Measurements from ENCODE around the gene THEMIS2.

DNA sequence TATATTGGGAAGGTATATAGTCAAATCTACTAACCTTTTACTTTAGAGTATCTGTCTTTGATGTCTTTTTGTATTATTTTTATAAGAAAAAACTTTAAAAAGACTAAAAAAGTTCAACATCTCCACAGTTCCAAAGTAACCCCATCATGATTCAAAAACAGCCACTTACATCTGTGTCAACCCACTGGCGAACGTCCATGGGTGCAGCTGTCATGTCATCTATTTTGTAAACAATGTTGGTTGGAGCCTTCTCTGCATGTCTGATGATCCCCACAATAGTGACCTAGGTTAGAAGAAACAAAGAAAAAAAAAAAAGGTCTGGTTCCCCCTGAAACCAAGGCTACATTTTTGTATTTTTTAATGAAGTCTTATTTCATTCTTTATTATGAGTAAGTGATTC is 34.4 kb downstream of the THEMIS2 start:
- no peak for TF ChIP-seq REST (IDR thresholded peaks at IDR 0.05; ENCODE audit: borderline replicate concordance)
- TF ChIP-seq, protein P1, sequence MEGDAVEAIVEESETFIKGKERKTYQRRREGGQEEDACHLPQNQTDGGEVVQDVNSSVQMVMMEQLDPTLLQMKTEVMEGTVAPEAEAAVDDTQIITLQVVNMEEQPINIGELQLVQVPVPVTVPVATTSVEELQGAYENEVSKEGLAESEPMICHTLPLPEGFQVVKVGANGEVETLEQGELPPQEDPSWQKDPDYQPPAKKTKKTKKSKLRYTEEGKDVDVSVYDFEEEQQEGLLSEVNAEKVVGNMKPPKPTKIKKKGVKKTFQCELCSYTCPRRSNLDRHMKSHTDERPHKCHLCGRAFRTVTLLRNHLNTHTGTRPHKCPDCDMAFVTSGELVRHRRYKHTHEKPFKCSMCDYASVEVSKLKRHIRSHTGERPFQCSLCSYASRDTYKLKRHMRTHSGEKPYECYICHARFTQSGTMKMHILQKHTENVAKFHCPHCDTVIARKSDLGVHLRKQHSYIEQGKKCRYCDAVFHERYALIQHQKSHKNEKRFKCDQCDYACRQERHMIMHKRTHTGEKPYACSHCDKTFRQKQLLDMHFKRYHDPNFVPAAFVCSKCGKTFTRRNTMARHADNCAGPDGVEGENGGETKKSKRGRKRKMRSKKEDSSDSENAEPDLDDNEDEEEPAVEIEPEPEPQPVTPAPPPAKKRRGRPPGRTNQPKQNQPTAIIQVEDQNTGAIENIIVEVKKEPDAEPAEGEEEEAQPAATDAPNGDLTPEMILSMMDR (IDR thresholded peaks at IDR 0.05; ENCODE audit: poor library complexity, severe bottlenecking): no peak
- no peak for TF ChIP-seq POLR2AphosphoS5 (IDR thresholded peaks at IDR 0.05)
- no peak for TF ChIP-seq EZH2 (IDR thresholded peaks at IDR 0.05; ENCODE audit: borderline replicate concordance, insufficient read depth, low read length, poor library complexity, severe bottlenecking)
- TF ChIP-seq EP300 (conservative IDR thresholded peaks at IDR 0.05; ENCODE audit: poor library complexity, severe bottlenecking): no peak
- no peak for TF ChIP-seq TAF1 (IDR thresholded peaks at IDR 0.05; ENCODE audit: low read depth)

All from neural cell (in vitro differentiated cells).